NCI-H226 (cell line): ENCODE data around the gene FRMD4A.
"Not testable (repeated sequence)": the region's sequence is repeated elsewhere in the genome, so short reads cannot be mapped to it uniquely, and the experiment has no call there.

Experiments used
- DNase-seq: peaks from one replicate; pipeline ENCODE4 v3.0.0-alpha.2; 2015

The FRMD4A gene

GRCh38 chr10:14235566-14236195 is 95.0 kb downstream of the FRMD4A start:
- no peak for DNase-seq

GRCh38 chr10:14233566-14233965 is 97.2 kb downstream of the FRMD4A start:
- DNase-seq = no peak

- not testable (repeated sequence) for DNase-seq
These were observed 101.9 kb downstream of the FRMD4A start for GRCh38 chr10:14228798-14229197.

GRCh38 chr10:14225379-14225778 is 105.3 kb downstream of the FRMD4A start:
- no peak for DNase-seq

GRCh38 chr10:14220026-14220425 is 110.7 kb downstream of the FRMD4A start:
- DNase-seq = no peak

- no peak for DNase-seq
These were observed 111.3 kb downstream of the FRMD4A start for GRCh38 chr10:14219411-14219810.

GRCh38 chr10:14215641-14216040 is 115.1 kb downstream of the FRMD4A start:
- no peak for DNase-seq

GRCh38 chr10:14213703-14214102 is 117.0 kb downstream of the FRMD4A start:
- not testable (repeated sequence) for DNase-seq

GRCh38 chr10:14211610-14212009 is 119.1 kb downstream of the FRMD4A start:
- no peak for DNase-seq

- DNase-seq = no peak
These were observed 122.5 kb downstream of the FRMD4A start for GRCh38 chr10:14208231-14208630.

- DNase-seq = no peak
These were observed 125.5 kb downstream of the FRMD4A start for GRCh38 chr10:14205233-14205632.

- DNase-seq = peak; percentile 24
These were observed 129.8 kb downstream of the FRMD4A start for GRCh38 chr10:14200698-14201544.

- not testable (repeated sequence) for DNase-seq
These were observed 131.6 kb downstream of the FRMD4A start for GRCh38 chr10:14199098-14199497.

GRCh38 chr10:14198078-14198477 is 132.6 kb downstream of the FRMD4A start:
- DNase-seq = no peak

- DNase-seq = no peak
These were observed 134.6 kb downstream of the FRMD4A start for GRCh38 chr10:14196113-14196512.

GRCh38 chr10:14195433-14195832 is 135.3 kb downstream of the FRMD4A start:
- no peak for DNase-seq

- no peak for DNase-seq
These were observed 138.0 kb downstream of the FRMD4A start for GRCh38 chr10:14192746-14193145.

- DNase-seq = peak; percentile 64
These were observed 138.9 kb downstream of the FRMD4A start for GRCh38 chr10:14191871-14192270.

GRCh38 chr10:14191407-14191806 is 139.3 kb downstream of the FRMD4A start:
- no peak for DNase-seq

GRCh38 chr10:14190702-14191101 is 140.0 kb downstream of the FRMD4A start:
- no peak for DNase-seq

GRCh38 chr10:14186245-14186644 is 144.5 kb downstream of the FRMD4A start:
- DNase-seq = peak; percentile 31

GRCh38 chr10:14185316-14186045 is 145.2 kb downstream of the FRMD4A start:
- peak; percentile 88 for DNase-seq

GRCh38 chr10:14184841-14185315 is 145.8 kb downstream of the FRMD4A start:
- DNase-seq = no peak
